ENCODE measurements around the gene SAP30BP. TPM values are rescaled to one million over a fixed set of nuclear protein-coding genes. Genes with fewer than 3 reads are reported as not detected.

SAP30BP gene
- total and polyA plus RNA-seq, 2 of the 13 experiments (the other 11 are each of a cell fraction or from before 2014, with no cell fraction given), result 67.7 to 99.4 TPM

- no peak for TF ChIP-seq ZBTB10 (CRISPR knock-in tag; IDR thresholded peaks at IDR 0.05; ENCODE audit: borderline replicate concordance)
- no peak for TF ChIP-seq PRMT3 (CRISPR knock-in tag; IDR thresholded peaks at IDR 0.05; ENCODE audit: borderline replicate concordance, low read depth)
- peak; percentile 47 for TF ChIP-seq ELF3 (CRISPR knock-in tag; IDR thresholded peaks at IDR 0.05)
- peak; percentile 10; the same call in 1 of the 2 replicates for TF ChIP-seq ATF7 (IDR thresholded peaks at IDR 0.05)
- peak; percentile 71; the same call in 1 of the 2 replicates for TF ChIP-seq ATF7 (CRISPR knock-in tag; IDR thresholded peaks at IDR 0.05)
- TF ChIP-seq FIP1L1 (IDR thresholded peaks at IDR 0.05; ENCODE audit: borderline replicate concordance, insufficient read depth, low read depth, low read length), result 0 out of 2 replicates have a peak, but pooled peaks have one; percentile 39
- no peak; the same call in 1 of the 2 replicates for TF ChIP-seq NR2C2 (CRISPR knock-in tag; IDR thresholded peaks at IDR 0.05; ENCODE audit: borderline replicate concordance)
- TF ChIP-seq HCFC1 (IDR thresholded peaks at IDR 0.05; ENCODE audit: low read depth, low read length), result no peak
- TF ChIP-seq HNF1B (CRISPR knock-in tag; IDR thresholded peaks at IDR 0.05), result no peak; the same call in none of the 2 replicates
- no peak for TF ChIP-seq ZNF3 (CRISPR knock-in tag; IDR thresholded peaks at IDR 0.05)
- peak; percentile 78 for TF ChIP-seq DZIP1 (CRISPR knock-in tag; IDR thresholded peaks at IDR 0.05)
- TF ChIP-seq ZNF33A (CRISPR knock-in tag; IDR thresholded peaks at IDR 0.05; ENCODE audit: borderline replicate concordance), result no peak
- TF ChIP-seq NFATC3 (CRISPR knock-in tag; IDR thresholded peaks at IDR 0.05), result no peak
- no peak for TF ChIP-seq TCF12 (IDR thresholded peaks at IDR 0.05)
- TF ChIP-seq TCF12 (CRISPR knock-in tag; IDR thresholded peaks at IDR 0.05), result no peak
- TF ChIP-seq ZNF382 (CRISPR knock-in tag; IDR thresholded peaks at IDR 0.05; ENCODE audit: borderline replicate concordance), result no peak
- TF ChIP-seq MZF1 (CRISPR knock-in tag; IDR thresholded peaks at IDR 0.05; ENCODE audit: borderline replicate concordance), result 0 out of 2 replicates have a peak, but pooled peaks have one; percentile 78
These were observed 87.5 kb downstream of the SAP30BP start (continued) for GRCh38 chr17:75754378-75755204.
